NT2/D1 (cell line): ENCODE measurements around the gene PTPRJ.

Source experiments
- DNase-seq: peaks from one replicate; pipeline ENCODE4 v3.0.0-alpha.2; 2011; ENCODE audit warnings: low read depth, low spot score
- H3K27me3 ChIP-seq: 2 replicates; pipeline ENCODE4 v1.6.0; 2011; ENCODE audit warnings: mild to moderate bottlenecking; ENCODE audit not compliant: insufficient read length, insufficient read depth
- H3K36me3 ChIP-seq: 2 replicates; pipeline ENCODE4 v1.6.1; 2011; ENCODE audit warnings: mild to moderate bottlenecking, low read length, mixed read lengths; ENCODE audit not compliant: insufficient read depth, insufficient read length
- H3K4me1 ChIP-seq: 2 replicates; pipeline ENCODE4 v1.5.1; 2011; ENCODE audit not compliant: insufficient read depth, insufficient read length
- H3K4me3 ChIP-seq: 2 replicates; pipeline ENCODE4 v1.5.1; 2011; ENCODE audit warnings: low read depth; ENCODE audit not compliant: insufficient read length
- H3K9ac ChIP-seq: 2 replicates; pipeline ENCODE4 v1.6.0; 2011; ENCODE audit warnings: low read depth; ENCODE audit not compliant: insufficient read length
- H3K9me3 ChIP-seq: 2 replicates; pipeline ENCODE4 v1.5.1; 2011; ENCODE audit warnings: mild to moderate bottlenecking, low read length; ENCODE audit not compliant: insufficient read depth
- SUZ12 ChIP-seq: IDR thresholded peaks from 2 replicates; pipeline ENCODE4 v1.6.1; 2011; ENCODE audit not compliant: insufficient read length, insufficient read depth; ENCODE audit errors: extremely low read depth
- YY1 ChIP-seq: IDR thresholded peaks from 2 replicates; pipeline ENCODE4 v1.6.1; 2011; ENCODE audit not compliant: insufficient read length, insufficient read depth
- ZNF274 ChIP-seq: IDR thresholded peaks from 2 replicates; pipeline ENCODE4 v1.6.1; 2011; ENCODE audit warnings: mild to moderate bottlenecking, low read depth, low read length

PTPRJ gene

GRCh38 chr11:48007677-48008076 lies 27.3 kb downstream of the PTPRJ start:
- H3K36me3 ChIP-seq = no peaks in the 10 kb centered on the region
- TF ChIP-seq ZNF274 = no peak
- no peak for TF ChIP-seq SUZ12
- no peak for TF ChIP-seq YY1
- H3K4me1 ChIP-seq = peaks cover 15% of the 10 kb centered on the region
- H3K27me3 ChIP-seq = no peaks in the 10 kb centered on the region
- no peak for DNase-seq
- H3K9me3 ChIP-seq = no peaks in the 10 kb centered on the region
- no peak overlapping the region for H3K9ac ChIP-seq
- H3K4me3 ChIP-seq = no peak overlapping the region

GRCh38 chr11:48008951-48009270 lies 28.6 kb downstream of the PTPRJ start:
- peaks cover 23% of the 10 kb centered on the region for H3K4me1 ChIP-seq

GRCh38 chr11:48011102-48011797 lies 30.9 kb downstream of the PTPRJ start:
- H3K9ac ChIP-seq = no peak overlapping the region
- H3K36me3 ChIP-seq = no peaks in the 10 kb centered on the region
- TF ChIP-seq ZNF274 = no peak
- no peak for TF ChIP-seq YY1
- no peak for TF ChIP-seq SUZ12
- H3K27me3 ChIP-seq = no peaks in the 10 kb centered on the region
- no peak for DNase-seq
- no peaks in the 10 kb centered on the region for H3K9me3 ChIP-seq
- peaks cover 17% of the 10 kb centered on the region for H3K4me1 ChIP-seq
- no peak overlapping the region for H3K4me3 ChIP-seq

More at GRCh38 chr11:48008951-48009270, 28.6 kb downstream of the PTPRJ start:
- TF ChIP-seq SUZ12 = no peak
- TF ChIP-seq YY1 = no peak
- no peak for TF ChIP-seq ZNF274
- no peaks in the 10 kb centered on the region for H3K27me3 ChIP-seq
- no peaks in the 10 kb centered on the region for H3K9me3 ChIP-seq
- no peak overlapping the region for H3K4me3 ChIP-seq
- no peaks in the 10 kb centered on the region for H3K36me3 ChIP-seq
- no peak for DNase-seq
- no peak overlapping the region for H3K9ac ChIP-seq

- TF ChIP-seq ZNF274 (no peak), SUZ12 (no peak), YY1 (no peak)
- H3K9me3 ChIP-seq = no peaks in the 10 kb centered on the region
- DNase-seq = no peak
- no peak overlapping the region for H3K9ac ChIP-seq
- H3K4me1 ChIP-seq = peaks cover 13% of the 10 kb centered on the region
- no peaks in the 10 kb centered on the region for H3K36me3 ChIP-seq
- no peak overlapping the region for H3K4me3 ChIP-seq
- H3K27me3 ChIP-seq = no peaks in the 10 kb centered on the region
Observed at GRCh38 chr11:48011798-48012391, 31.5 kb downstream of the PTPRJ start.

- no peaks in the 10 kb centered on the region for H3K9me3 ChIP-seq
- DNase-seq = no peak
- H3K9ac ChIP-seq = no peak overlapping the region
- no peaks in the 10 kb centered on the region for H3K27me3 ChIP-seq
- H3K36me3 ChIP-seq = no peaks in the 10 kb centered on the region
- H3K4me3 ChIP-seq = no peak overlapping the region
- H3K4me1 ChIP-seq = peaks cover 18% of the 10 kb centered on the region
- TF ChIP-seq ZNF274 (no peak), SUZ12 (no peak), YY1 (no peak)
Observed at GRCh38 chr11:48013269-48013901, 33.0 kb downstream of the PTPRJ start.

- TF ChIP-seq YY1 (no peak), ZNF274 (no peak), SUZ12 (no peak)
- no peak for DNase-seq
- no peaks in the 10 kb centered on the region for H3K27me3 ChIP-seq
- no peaks in the 10 kb centered on the region for H3K36me3 ChIP-seq
- no peak overlapping the region for H3K9ac ChIP-seq
- H3K4me1 ChIP-seq = peaks cover 20% of the 10 kb centered on the region
- H3K4me3 ChIP-seq = no peak overlapping the region
- no peaks in the 10 kb centered on the region for H3K9me3 ChIP-seq
Observed at GRCh38 chr11:48014917-48015316, 34.6 kb downstream of the PTPRJ start.

GRCh38 chr11:48017105-48017830 lies 36.9 kb downstream of the PTPRJ start:
- Histone ChIP-seq H3K27me3 (no peaks in the 10 kb centered on the region), H3K9ac (peak overlapping the region; percentile 23), H3K9me3 (no peaks in the 10 kb centered on the region), H3K4me1 (peaks cover 20% of the 10 kb centered on the region), H3K36me3 (no peaks in the 10 kb centered on the region), H3K4me3 (no peak overlapping the region)
- no peak for DNase-seq
- TF ChIP-seq SUZ12 (no peak), YY1 (no peak), ZNF274 (no peak)
